ENCODE results near the gene HEG1.

DNA sequence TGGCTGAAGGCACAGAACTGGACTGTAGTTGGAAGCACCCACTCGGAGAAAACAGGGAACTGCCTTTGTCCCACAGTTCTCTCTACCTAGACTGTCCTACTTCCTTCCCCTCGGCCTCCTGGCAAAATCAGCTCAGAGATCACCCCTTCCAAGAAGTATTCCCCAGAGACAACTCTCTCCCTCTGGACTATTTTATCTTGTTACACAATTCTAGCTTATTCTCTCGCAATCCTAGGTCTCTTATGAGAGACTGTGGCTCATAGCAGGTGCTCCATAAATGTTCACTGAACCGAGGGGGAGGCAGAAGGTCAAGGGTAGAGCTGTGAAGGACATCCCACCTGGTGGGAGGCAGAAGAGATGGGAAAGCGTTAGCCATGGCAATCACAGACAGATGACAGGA is 10.6 kb downstream of the HEG1 start:
- TF ChIP-seq CTCF (IDR thresholded peaks at IDR 0.05) (no peak), POLR2A (IDR thresholded peaks at IDR 0.05) (no peak)

Measured in Peyer's patch (tissue), 4 donors.